GM19455 (cell line): ENCODE measurements around the gene NF1.
"Not testable (repeated sequence)": the region's sequence is repeated elsewhere in the genome, so short reads cannot be mapped to it uniquely, and the experiment has no call there.

ENCODE experiments used
- ATAC-seq: cut with Tn5 transposase; IDR thresholded peaks from one replicate; pipeline ENCODE4 v1.9.1; 2021; ENCODE audit not compliant: unreplicated experiment

NF1 gene

DNA sequence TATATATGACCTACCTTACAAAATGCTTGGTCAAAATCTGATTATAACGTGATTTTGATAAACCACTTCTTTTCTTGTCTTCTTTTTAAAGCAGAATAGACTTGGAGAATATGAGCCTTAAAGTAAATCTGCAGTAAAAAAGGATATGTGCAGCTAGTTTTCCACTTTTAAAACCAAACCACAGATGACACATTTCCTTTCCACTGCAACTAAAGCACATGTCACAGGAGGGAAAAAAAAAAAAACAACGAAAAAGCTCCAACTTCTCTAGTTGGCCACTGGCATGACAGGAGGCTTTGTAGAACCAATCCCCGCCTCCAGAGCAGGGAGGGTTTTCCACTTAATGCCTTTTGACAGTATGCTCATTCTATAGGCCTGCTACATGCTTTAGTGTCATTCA lies 226.7 kb downstream of the NF1 start, which contains the start of gene EVI2A:
TSS of gene EVI2A (minus strand) at position 142 of the 400 bp plus-strand sequence. CDS start 2,609 bp downstream, outside the sequence.
- ATAC-seq = no peak

DNA sequence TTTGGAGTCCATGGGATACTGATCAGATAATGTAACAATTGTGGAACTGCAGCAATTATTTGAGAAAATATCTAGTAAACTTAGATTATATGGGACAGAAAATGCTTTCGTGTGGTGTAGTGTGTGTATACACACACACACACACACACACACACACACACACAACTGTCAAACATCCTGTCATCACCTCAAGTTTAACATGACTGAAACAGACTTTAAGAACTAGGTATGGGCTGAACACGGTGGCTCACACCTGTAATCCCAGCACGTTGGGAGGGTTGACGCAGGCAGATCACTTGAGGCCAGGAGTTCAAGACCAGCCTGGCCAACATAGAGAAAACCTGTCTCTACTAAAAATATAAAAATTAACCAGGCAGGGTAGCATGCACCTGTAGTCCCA lies 227.2 kb downstream of the NF1 start:
- ATAC-seq = no peak

DNA sequence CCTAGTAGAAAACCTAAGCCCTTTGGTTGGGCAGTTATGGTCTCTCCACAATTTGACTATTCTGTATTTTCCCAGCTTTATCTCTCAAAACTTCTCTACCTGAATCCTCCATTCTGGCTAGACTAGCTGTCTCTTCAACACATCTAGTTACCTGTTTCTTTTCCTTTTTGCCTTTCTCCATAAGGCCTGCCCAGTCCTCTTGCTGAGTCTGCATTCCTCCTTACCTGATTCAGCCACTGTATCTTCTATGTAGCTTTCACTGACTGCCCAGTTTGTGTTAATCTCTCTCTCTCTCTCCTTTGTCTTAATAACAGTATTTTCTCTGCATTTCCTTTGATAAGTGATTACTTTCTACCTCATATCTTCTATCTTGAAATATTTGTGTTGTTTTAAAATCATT lies 228.8 kb downstream of the NF1 start:
- no peak for ATAC-seq

DNA sequence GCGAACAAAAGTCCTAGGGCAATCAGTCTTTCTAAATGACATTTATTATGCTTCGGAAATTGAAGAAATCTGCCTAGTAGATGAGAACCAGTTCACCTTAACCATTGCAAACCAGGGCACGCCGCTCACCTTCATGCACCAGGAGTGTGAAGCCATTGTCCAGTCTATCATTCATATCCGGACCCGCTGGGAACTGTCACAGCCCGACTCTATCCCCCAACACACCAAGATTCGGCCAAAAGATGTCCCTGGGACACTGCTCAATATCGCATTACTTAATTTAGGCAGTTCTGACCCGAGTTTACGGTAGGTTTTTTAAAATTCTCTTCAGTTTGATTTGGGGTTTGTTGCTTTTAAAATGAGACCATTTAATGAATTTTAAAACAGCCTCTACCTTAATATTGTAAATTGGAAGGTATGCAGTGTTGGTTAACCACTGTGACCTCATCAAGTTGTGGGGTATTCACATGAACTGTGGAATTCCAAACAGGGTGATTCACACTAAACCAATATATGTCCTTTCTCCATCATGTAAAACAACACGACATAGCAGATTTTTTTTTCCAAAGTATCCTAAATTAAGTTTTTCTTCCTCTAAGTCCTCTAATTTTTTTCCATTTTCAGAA lies 232.9 kb downstream of the NF1 start:
- no peak for ATAC-seq

DNA sequence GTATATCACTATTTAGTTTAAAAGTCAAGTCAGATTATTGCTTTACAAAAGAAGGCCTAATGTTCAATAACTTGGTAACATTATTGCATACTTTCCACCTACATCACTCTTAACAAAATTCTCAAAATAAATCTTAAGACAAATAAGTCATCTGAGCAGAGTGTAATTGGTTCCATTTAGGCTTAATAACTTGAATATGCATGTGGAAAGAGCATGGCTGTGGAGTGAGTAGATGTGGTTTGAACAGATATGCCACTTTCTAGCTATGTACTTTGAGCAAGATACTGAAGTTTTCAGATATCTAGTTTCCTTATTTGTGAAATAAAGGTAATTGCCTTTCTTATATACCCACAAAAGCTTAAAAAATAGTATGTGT lies 233.4 kb downstream of the NF1 start:
- ATAC-seq = no peak

DNA sequence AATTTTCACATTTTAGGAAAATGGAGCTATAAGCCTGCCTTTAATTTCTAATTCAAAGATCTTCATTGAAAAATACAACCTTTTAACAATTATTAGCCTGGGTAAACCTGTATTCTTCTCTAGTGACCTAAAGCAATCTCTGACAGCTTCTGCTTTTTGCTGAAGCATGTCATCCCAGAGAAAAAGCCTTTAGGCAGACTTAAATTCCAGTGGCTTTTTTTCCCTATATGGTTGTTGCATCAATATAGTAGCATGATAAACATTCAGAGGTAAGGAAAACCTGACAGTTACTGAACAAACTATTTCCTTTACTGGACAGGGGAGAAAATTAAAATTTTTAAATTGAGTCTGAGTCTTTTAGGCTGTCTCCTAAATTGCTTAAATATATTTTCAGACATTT lies 234.4 kb downstream of the NF1 start:
- ATAC-seq = no peak

DNA sequence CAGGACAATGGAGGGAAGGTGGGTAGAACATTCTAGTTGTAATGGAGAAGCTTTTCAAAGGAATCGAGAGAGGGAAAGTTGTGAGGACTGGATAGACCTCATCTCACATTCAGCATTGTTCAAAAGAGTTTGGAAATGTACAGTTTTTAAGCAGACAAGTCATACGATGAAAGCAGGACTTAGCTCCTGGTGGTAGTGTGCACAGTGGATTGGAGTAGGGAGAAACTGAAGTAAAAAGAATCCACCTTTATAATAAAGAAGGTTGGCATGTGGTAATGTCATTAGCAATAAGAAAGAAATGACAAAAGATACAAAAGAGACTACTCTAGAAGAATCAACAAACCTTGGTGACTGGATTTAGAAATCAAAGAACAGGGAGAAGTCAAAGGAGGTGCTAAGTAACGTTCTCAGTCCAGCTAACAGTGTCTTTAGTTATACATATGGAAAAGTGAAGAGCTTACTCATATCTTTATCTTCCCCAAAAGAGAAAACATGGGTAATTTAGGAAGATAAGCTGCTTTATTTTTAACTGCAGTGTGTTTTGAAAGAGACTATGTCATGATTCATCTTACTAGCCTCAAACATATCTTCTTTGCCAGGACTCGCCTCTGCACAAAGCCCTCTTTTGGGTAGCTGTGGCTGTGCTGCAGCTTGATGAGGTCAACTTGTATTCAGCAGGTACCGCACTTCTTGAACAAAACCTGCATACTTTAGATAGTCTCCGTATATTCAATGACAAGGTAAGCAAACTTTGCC lies 245.3 kb downstream of the NF1 start:
- ATAC-seq = no peak

DNA sequence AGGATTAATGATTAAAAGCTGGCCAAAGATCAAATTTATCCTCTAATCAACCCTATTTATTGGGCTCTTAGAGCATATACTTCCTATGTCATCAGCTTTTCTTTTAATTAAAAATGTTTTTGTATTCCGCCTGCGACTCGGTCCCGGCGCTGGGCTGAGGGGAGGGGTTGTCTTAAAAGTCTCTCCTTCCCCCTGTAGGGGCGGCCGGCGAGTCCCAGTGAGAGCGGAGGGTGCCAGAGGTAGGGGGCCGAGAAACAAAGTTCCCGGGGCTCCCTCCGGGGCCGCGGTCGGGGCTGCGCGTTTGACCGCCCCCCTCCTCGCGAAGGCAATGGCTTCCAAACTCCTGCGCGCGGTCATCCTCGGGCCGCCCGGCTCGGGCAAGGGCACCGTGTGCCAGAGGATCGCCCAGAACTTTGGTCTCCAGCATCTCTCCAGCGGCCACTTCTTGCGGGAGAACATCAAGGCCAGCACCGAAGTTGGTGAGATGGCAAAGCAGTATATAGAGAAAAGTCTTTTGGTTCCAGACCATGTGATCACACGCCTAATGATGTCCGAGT lies 250.5 kb downstream of the NF1 start:
- not testable (repeated sequence) for ATAC-seq

DNA sequence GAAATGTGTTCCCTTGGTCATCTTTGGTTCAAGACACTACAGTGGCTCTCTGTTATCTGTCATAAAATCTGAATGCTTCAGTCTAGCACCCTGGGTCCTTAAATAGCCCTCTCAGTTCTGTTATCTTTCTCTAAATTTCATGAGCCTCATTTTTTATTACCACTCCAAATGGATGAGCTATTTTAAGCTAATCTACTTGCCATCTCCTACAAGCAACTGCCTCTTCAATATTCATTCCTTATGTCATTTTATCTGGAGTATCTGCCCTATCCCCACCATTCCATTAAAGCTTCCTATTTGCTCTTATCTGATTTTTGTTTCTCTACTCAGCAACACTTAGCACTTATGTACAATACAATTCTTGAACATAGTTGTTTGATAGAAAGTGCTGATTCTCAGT lies 254.7 kb downstream of the NF1 start:
- no peak for ATAC-seq

DNA sequence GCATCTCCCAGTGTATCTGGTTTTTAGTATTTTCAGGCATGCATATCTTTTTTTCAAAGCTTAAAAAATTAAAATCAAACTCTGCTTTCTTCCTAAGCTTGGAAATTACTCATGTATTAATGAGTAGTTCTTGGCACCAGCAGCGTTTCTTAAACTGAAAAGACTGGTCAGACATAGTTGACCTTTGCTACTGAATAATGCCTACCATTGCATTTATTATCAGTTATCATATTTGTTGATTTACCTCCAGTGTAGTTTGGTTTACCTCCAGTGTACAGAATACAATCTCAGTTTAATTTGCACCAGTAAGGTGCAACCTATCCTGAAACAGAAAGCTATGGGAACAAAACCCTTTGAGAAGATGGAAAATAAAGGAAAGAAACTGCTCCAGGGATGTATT lies 261.2 kb downstream of the NF1 start:
- ATAC-seq = no peak

DNA sequence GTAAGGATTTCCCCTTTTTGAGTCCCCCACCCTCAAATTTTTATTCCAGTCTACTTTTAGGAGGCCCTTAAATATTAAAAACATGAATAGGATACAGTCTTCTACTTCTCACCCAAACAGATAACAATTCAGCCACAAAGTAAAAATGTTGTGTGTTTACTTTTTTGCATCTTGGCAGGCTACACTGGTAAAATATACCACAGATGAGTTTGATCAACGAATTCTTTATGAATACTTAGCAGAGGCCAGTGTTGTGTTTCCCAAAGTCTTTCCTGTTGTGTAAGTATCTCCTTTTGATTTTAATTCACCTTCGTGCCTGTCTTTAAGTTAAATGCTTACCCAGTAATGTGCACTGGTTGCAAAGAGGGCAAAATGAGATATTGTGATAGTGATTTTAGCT lies 262.3 kb downstream of the NF1 start:
- no peak for ATAC-seq

DNA sequence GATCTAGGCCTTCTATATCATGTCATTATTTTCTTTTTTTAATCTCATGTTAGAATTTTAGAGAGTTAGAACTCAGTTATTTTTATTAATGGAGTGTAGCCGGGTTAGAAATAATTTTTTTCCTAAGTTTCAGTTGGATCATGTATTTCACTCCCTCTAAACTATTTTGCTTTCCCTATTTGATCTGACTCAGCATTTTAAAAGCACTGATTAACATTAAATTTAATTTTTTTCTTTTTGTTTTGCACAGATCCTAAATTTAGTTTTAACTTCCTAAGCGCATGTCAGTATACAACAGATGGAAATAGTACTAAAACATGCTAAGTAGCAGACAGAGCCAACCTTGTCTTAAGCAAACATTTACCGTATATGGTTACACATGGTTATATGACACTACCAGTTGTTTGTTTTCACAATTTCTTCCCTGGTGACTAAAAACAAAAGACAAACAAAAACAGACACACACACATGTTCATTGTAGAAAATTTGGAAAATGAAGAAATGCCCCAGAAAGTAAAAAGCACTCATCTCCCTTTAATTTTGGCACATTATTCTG lies 263.1 kb downstream of the NF1 start:
- ATAC-seq = no peak

DNA sequence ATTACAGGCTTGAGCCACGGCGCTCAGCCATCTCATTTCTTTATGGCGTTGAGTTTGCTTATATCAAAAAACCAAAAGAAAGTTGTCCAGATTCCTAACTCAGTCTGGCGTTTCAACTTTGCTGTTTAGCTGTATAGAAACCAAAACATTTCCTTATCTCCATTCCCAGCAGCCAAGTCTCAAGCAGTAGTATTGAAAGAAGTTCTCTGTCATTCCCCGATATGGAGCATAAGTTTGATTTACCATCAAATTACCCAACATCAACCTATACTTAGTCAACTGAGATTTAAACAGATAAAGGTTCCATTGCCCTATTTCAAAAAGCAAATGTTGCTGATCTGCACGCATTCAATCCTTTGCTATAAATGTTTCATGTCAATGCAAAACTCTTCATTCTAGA lies 269.2 kb downstream of the NF1 start:
- ATAC-seq = no peak

DNA sequence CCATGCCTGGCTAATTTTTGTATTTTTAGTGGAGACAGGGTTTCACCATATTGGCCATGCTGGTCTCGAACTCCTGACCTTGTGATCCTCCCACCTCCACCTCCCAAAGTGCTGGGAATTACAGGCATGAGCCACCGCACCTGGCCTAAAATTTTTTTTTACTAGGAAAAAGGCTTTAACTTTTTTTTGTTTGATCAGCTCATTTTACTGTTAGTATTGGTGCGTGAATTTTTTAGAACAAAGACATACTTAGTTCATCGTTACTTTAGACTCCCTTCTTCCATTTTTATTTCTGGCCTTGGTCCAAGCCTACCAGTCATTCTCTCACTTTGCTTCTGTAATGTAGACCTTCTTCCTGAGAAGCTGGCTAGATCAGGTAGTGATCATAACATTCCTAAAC lies 271.3 kb downstream of the NF1 start:
- ATAC-seq = no peak

DNA sequence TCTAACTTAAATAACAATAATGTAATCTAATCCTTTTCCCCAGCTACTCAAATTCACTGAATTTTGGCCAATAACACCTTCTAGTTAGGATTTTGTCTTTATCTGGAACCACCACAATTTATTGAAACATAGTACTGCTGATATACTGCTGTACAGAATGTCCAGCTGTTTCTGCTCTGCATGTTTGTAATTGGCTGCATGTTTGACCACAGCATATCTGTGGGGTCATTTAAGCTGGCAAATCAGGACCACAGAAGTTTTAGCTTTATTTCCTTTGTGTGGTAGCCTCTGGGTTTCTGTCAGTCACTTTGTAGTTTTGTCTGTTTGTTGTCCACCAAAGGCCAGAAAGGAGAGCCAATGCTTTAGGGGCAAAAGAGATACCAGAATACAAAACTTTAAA lies 274.5 kb downstream of the NF1 start:
- ATAC-seq = no peak

DNA sequence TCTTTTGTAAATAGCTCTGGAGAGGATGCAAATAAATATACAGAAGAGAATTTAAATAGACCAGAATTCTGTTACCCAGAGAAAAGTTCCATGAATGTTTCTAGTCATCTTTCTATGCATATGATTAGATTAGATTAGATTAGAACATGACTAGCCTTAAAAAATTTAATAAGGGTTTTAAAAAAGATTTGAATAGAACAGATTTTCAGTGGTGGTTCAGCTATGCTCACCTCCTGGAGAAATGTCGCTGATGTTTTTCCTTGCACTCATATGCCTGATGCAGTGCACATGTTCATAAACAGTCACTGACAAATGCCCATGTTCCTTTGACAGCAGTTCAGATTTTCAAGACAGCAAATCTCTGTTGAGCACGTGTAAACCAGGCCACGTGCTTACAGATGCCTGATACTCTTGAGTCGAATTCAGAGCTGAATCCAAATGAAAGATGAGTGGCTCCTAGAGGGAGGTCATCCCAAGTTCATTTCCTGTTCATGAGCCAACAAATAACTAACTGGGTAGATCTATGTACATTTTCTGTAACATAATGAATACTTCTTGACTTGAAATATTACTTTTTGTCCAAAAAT lies 276.8 kb downstream of the NF1 start:
- ATAC-seq = no peak

DNA sequence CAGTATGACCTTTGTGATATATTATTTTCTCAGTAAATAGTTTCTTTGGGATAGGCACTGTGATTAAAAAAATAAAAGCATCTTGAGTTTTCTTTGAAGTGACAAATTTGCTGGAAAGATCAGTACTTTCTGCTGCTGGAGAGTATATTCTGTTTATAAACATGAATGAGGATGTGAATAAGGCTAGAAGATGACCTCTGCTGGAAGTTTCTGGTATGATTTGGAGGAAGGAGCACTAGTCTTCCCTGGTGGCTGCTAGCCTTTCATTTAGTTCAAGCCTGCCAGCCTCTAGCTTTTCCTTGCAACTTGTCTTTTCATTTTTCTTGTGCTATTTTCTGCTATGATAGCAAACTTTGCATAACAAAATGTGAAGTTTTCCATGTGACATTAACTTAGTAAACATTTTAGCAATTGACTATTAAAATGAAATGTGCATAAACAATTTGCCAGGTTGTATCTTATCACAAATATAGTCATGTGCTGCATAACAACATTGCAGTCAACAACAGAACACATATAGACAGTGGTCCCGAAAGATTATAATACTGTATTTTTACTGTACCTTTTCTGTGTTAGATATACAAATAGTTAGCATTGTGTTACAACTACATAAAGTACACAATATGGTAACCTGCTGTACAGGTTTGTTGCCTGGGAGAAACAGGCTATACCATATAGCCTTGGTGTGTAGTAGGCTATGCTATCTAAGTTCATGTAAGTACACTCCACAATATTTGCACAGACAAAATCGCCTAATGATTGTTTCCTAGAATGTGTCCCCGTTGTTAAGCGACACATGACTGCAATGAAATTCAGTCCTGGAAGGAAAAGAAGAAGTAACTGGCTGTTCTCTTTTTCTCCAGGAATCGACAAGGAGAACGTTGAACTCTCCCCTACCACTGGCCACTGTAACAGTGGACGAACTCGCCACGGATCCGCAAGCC lies 278.6 kb downstream of the NF1 start:
- no peak for ATAC-seq

DNA sequence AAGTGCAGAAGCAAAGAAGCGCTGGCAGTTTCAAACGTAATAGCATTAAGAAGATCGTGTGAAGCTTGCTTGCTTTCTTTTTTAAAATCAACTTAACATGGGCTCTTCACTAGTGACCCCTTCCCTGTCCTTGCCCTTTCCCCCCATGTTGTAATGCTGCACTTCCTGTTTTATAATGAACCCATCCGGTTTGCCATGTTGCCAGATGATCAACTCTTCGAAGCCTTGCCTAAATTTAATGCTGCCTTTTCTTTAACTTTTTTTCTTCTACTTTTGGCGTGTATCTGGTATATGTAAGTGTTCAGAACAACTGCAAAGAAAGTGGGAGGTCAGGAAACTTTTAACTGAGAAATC lies 279.3 kb downstream of the NF1 start:
- ATAC-seq = no peak

DNA sequence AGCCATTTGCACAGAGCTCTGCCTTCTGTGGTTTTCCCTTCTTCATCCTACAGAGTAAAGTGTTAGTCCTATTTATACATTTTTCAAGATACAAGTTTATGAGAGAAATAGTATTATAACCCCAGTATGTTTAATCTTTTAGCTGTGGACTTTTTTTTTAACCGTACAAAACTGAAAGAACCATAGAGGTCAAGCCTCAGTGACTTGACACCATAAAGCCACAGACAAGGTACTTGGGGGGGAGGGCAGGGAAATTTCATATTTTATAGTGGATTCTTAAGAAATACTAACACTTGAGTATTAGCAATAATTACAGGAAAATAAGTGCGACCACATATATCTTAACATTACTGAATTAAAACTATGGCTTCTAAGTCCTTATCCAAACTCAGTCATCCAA lies 279.7 kb downstream of the NF1 start:
- ATAC-seq = no peak

DNA sequence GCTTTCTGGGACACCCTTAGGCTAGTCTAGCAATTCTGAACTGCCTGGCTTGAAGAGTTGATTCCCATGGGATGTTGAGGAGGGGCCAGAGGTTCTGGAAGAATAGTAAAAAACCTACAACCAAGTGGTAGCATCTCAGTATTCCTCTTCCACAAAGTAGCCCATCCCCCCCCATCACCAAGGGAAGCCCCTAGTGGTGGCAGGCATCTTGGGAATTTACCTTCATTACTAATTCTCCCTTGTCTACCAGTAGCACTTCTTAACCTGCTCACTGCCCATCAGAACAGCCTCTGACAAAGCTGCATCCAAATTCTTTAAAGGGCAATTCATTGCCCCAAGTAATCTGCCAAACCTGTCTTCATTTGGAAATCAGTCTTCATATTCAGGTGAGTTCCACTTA lies 283.9 kb downstream of the NF1 start:
- ATAC-seq = no peak
